Bronchial epithelial cell (primary cell): ENCODE measurements around the gene SPATA31D3. TPM values are rescaled to one million over a fixed set of nuclear protein-coding genes. Genes with fewer than 3 reads are reported as not detected.
"Not testable (repeated sequence)": the region's sequence is repeated elsewhere in the genome, so short reads cannot be mapped to it uniquely, and the experiment has no call there.

Experiments used
- DNase-seq: peaks from one replicate; pipeline ENCODE4 v3.0.0-alpha.2; 2010; ENCODE audit warnings: low read depth
- FAIRE-seq: peaks from 2 replicates; lab custom pipeline; 2011; peaks lifted over from hg19 to GRCh38; lab: Jason Lieb, UNC
- H3K27me3 ChIP-seq: 2 replicates; pipeline ENCODE4 v1.5.1; 2011; ENCODE audit warnings: low read length; ENCODE audit not compliant: control insufficient read depth, insufficient read depth
- H3K36me3 ChIP-seq: 2 replicates; pipeline ENCODE4 v1.5.1; 2011; ENCODE audit warnings: low read length; ENCODE audit not compliant: control insufficient read depth, insufficient read depth
- H3K4me3 ChIP-seq: 2 replicates; pipeline ENCODE4 v1.5.1; 2011; ENCODE audit warnings: mild to moderate bottlenecking, low read depth, low read length, control low read depth
- total RNA-seq: library from RNA; depleted of rRNA; stranded (reverse); fragments of >200 nt; gene quantifications from 2 replicates; pipeline ENCODE4 v1.2.1, GENCODE V29; 2014
- TF ChIP-seq, protein P1 (sequence below): IDR thresholded peaks from 2 replicates; pipeline ENCODE4 v1.5.1; 2011; ENCODE audit warnings: mild to moderate bottlenecking, moderate library complexity, low read length, control low read depth, inconsistent platforms; ENCODE audit not compliant: insufficient read depth, severe bottlenecking

SPATA31D3 gene
- total RNA-seq, 1 donor from 2014 or later, result not detected

DNA sequence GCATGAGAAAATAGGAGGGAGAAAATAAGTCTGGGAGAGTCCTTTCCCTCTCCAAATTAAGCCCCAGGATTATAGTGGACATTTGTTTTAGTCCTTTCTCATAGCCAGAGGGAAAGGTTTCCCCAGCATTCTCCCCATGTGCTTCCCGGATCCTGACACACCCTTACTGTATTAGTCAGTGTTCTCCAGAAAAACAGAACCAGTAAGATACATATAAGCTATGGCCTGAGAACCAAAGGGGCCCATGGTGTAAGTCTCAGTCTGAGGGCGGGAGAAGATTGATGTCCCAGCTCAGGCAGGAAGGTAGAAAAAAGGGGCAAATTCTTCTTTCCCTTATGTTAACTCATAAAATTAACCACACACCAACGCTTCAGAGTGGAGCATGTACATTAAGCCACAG lies 40.7 kb upstream of the SPATA31D3 start:
- FAIRE-seq, result no peak
- DNase-seq, result peak; percentile 51

DNA sequence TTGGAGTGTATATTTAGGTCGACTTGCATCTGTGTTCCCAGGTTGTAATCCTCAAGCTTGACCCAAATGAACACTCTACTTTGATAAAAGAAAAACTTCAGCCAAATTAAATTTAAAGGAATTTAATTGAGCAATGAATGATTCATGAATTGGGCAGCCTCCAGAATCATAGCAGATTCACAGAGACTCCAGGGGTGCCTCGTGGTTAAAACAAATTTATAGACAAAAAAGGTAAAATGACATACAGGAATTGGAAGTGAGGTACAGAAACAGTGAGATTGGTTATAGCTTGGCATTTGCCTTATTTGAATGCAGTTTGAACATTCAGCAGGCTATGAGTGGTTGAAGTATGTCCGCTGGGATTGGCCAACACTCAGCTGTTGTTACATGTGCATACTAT lies 36.6 kb upstream of the SPATA31D3 start:
- no peaks in the 10 kb centered on the region for H3K36me3 ChIP-seq
- peak; percentile 33 for DNase-seq
- no peaks in the 10 kb centered on the region for H3K27me3 ChIP-seq
- H3K4me3 ChIP-seq, result no peak overlapping the region
- TF ChIP-seq, protein P1, sequence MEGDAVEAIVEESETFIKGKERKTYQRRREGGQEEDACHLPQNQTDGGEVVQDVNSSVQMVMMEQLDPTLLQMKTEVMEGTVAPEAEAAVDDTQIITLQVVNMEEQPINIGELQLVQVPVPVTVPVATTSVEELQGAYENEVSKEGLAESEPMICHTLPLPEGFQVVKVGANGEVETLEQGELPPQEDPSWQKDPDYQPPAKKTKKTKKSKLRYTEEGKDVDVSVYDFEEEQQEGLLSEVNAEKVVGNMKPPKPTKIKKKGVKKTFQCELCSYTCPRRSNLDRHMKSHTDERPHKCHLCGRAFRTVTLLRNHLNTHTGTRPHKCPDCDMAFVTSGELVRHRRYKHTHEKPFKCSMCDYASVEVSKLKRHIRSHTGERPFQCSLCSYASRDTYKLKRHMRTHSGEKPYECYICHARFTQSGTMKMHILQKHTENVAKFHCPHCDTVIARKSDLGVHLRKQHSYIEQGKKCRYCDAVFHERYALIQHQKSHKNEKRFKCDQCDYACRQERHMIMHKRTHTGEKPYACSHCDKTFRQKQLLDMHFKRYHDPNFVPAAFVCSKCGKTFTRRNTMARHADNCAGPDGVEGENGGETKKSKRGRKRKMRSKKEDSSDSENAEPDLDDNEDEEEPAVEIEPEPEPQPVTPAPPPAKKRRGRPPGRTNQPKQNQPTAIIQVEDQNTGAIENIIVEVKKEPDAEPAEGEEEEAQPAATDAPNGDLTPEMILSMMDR, result no peak
- FAIRE-seq, result no peak

More for the DNA sequence above, 40.7 kb upstream of the SPATA31D3 start:
- TF ChIP-seq, protein P1, result no peak
- Histone ChIP-seq H3K4me3 (no peak overlapping the region), H3K27me3 (no peaks in the 10 kb centered on the region), H3K36me3 (no peaks in the 10 kb centered on the region)

DNA sequence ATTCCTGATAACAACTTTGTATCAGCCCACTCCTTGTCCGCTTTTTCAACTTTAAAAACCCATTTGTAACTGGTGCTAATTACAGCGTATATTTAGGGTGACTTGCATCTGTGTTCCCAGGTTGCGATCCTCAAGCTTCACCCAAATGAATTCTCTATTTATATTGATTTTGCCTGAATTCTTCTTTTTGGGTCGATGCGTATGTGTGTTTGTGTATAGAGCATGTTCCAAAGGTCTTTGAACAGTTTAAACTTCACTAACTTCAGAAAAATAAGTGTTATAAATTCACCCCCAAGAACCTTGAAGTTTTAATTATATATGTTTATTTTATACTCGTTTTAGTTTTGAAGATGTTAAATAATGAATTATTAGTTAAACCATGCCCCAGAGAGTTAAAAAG lies 31.2 kb upstream of the SPATA31D3 start:
- Histone ChIP-seq H3K36me3 (no peaks in the 10 kb centered on the region), H3K4me3 (no peak overlapping the region), H3K27me3 (no peaks in the 10 kb centered on the region)
- TF ChIP-seq, protein P1, result no peak
- no peak for DNase-seq
- FAIRE-seq, result no peak

DNA sequence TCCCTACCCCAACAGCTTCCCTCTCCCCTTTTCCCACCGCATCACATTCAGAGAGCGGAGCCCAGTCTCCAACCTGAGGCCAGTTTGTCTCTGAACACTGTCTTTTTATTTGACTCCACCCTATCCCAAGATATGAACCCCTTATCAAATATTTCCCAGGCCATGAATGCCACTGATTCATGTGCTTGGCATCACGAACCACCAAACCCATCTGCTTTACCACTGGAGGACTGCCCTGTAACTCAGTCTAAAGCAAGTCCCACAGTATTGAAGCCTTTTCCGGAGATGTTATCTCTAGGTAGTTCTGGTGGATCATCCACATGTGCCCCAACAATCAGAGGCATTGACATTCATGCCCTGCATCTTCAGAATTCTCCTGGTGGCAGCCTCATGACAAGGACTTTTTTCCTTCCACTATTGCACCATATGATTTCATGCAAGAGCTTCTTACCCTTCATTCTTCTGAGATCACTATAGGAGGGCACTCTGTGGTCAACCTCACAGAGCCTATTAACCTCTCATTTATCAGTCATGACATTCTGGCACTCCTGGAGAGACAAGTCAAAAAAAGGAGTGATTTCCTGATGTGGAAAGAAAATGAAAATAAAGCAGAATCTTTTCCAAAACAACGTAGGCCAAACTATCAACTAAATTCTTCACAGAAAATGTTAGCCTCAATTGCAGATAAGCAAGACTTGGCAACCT lies 27.3 kb upstream of the SPATA31D3 start:
- FAIRE-seq (no peak), DNase-seq (no peak)
- H3K4me3 ChIP-seq, result no peak overlapping the region
- no peaks in the 10 kb centered on the region for H3K27me3 ChIP-seq
- H3K36me3 ChIP-seq, result no peaks in the 10 kb centered on the region
- TF ChIP-seq, protein P1, result no peak

DNA sequence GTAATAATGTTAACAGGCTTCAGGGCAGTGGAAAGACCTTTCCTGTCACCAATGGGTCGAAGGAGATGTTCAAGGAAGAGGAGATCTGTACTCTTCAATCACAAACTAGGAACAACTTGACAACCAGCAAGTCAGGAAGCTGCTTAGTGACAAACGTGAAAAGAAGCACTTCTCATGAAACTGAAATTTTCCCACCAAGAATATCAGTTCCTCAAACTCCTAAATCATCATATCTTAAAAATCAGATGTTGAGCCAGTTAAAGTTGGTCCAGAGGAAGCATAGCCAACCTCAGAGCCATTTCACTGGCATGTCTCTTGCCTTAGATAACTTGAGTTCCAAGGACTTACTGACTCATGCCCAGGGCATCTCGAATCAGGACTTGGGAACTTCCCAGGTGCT lies 24.8 kb upstream of the SPATA31D3 start:
- H3K27me3 ChIP-seq, H3K36me3 ChIP-seq, DNase-seq, FAIRE-seq, H3K4me3 ChIP-seq: not testable (repeated sequence)

DNA sequence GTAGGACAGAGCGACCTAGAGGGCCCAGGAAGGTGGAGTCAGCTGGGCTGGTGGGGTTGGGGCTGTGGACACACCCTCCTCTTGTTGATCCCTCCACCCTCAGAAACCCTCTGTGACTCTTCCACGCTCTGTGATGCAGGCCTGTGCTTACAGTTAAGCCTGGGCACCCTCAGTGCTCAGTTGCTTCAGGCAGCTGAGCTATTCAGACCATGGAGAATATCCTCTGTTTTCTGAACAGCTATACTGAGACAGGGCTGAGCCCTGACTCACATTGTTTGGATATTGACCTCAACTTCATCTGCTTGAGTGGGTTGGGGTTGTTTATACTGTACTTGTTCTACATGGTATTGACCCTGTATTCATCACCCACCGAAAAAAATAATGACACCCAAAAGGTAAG lies 15.0 kb upstream of the SPATA31D3 start, which contains the start of gene SPATA31D4:
Gene SPATA31D4 (plus strand): TSS at position 124 of the 400 bp plus-strand sequence. CDS start 86 bp downstream, at position 210.
- DNase-seq, H3K27me3 ChIP-seq, H3K4me3 ChIP-seq, H3K36me3 ChIP-seq, FAIRE-seq: not testable (repeated sequence)

DNA sequence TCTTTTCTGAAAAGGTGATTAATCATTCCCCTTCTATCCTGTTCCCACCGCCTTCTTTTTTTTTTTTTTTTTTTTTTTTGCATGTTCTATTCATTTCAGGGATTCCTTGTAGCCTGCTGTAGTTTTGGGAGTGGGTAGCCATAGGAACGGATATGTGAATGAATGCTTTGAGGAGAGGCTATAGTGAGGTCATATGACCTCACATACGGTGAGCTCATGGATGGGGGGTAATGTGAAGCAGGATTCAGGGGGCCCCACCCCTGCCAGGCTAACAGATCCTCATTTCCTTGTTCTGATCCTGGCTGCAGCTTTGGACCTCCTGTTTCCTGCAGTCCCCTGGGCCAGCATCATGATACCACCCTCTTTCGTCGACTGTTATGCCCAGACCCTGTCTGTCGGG lies 13.2 kb upstream of the SPATA31D3 start:
- FAIRE-seq, H3K4me3 ChIP-seq: not testable (repeated sequence)

DNA sequence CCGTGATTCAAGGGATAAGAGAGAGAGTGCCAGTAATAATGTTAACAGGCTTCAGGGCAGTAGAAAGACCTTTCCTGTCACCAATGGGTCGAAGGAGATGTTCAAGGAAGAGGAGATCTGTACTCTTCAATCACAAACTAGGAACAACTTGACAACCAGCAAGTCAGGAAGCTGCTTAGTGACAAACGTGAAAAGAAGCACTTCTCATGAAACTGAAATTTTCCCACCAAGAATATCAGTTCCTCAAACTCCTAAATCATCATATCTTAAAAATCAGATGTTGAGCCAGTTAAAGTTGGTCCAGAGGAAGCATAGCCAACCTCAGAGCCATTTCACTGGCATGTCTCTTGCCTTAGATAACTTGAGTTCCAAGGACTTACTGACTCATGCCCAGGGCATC lies 9.8 kb upstream of the SPATA31D3 start:
- DNase-seq, H3K27me3 ChIP-seq, FAIRE-seq, H3K4me3 ChIP-seq, H3K36me3 ChIP-seq: not testable (repeated sequence)

More for the DNA sequence above, 13.2 kb upstream of the SPATA31D3 start:
- not testable (repeated sequence) for H3K27me3 ChIP-seq, DNase-seq, H3K36me3 ChIP-seq

DNA sequence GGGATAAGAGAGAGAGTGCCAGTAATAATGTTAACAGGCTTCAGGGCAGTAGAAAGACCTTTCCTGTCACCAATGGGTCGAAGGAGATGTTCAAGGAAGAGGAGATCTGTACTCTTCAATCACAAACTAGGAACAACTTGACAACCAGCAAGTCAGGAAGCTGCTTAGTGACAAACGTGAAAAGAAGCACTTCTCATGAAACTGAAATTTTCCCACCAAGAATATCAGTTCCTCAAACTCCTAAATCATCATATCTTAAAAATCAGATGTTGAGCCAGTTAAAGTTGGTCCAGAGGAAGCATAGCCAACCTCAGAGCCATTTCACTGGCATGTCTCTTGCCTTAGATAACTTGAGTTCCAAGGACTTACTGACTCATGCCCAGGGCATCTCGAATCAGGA lies 5.3 kb downstream of the SPATA31D3 start:
- DNase-seq, H3K36me3 ChIP-seq, H3K4me3 ChIP-seq, FAIRE-seq, H3K27me3 ChIP-seq: not testable (repeated sequence)
